Measurements from ENCODE around the gene HEATR3.

- TF ChIP-seq CTCF (IDR thresholded peaks at IDR 0.05; ENCODE audit: low read depth, low read length) (no peak), MAX (IDR thresholded peaks at IDR 0.05; ENCODE audit: low read depth, low read length) (no peak)
These were observed 31.0 kb downstream of the HEATR3 start for GRCh38 chr16:50096791-50097190.

Measured in NB4 (cell line).